HepG2 (cell line): ENCODE results near the gene ZNF341. TPM values are rescaled to one million over a fixed set of nuclear protein-coding genes. Genes with fewer than 3 reads are reported as not detected.

Experiments
- ARNTL ChIP-seq: sonication (generic); formaldehyde crosslinking; IDR thresholded peaks from 2 replicates; pipeline ENCODE4 v1.4.0; 2020; ENCODE audit warnings: mild to moderate bottlenecking, missing genetic modification reagents
- FOXK1 ChIP-seq: sonication (generic); formaldehyde crosslinking; IDR thresholded peaks from 2 replicates; pipeline ENCODE4 v1.4.0; 2020; ENCODE audit warnings: low read depth, missing genetic modification reagents, borderline replicate concordance
- MAX ChIP-seq: IDR thresholded peaks from 2 replicates; pipeline ENCODE4 v1.6.1; 2012; ENCODE audit warnings: inconsistent platforms
- PAWR ChIP-seq: sonication (generic); formaldehyde crosslinking; IDR thresholded peaks from 2 replicates; pipeline ENCODE4 v1.4.0; 2020; ENCODE audit warnings: missing genetic modification reagents, mild to moderate bottlenecking, borderline replicate concordance
- PPARG ChIP-seq: conservative IDR thresholded peaks from 2 replicates; pipeline ENCODE4 v1.6.1; 2016; ENCODE audit warnings: missing biosample characterization, missing genetic modification reagents
- PREB ChIP-seq: sonication (generic); formaldehyde crosslinking; IDR thresholded peaks from 2 replicates; pipeline ENCODE4 v1.4.0; 2020; ENCODE audit warnings: missing genetic modification reagents
- REST ChIP-seq, 2 experiments: IDR thresholded peaks; 2 replicates each; pipeline ENCODE4 v1.6.1; 2011 to 2012; ENCODE audit warnings: low read length in 2 of 2, borderline replicate concordance in 1 of 2, low read depth in 1 of 2, mild to moderate bottlenecking in 1 of 2, moderate library complexity in 1 of 2
- SMARCC2 ChIP-seq: fragments of 450-650 bp; IDR thresholded peaks from 2 replicates; pipeline ENCODE4 v1.6.1; 2017; ENCODE audit warnings: antibody characterized with exemption, mild to moderate bottlenecking
- ZBTB2 ChIP-seq: sonication (generic); formaldehyde crosslinking; IDR thresholded peaks from 2 replicates; pipeline ENCODE4 v1.8.0; 2022; ENCODE audit warnings: low read depth, missing genetic modification reagents
- ZNF18 ChIP-seq: sonication (generic); formaldehyde crosslinking; IDR thresholded peaks from 2 replicates; pipeline ENCODE4 v1.8.0; 2022; ENCODE audit warnings: mild to moderate bottlenecking, missing genetic modification reagents; ENCODE audit not compliant: insufficient replicate concordance
- ZNF7 ChIP-seq: IDR thresholded peaks from 2 replicates; pipeline ENCODE4 v1.6.1; 2016; ENCODE audit warnings: missing biosample characterization, missing genetic modification reagents
- polyA plus RNA-seq, 8 experiments: library from polyadenylated mRNA; depleted of rRNA in 3 of 8; stranded (reverse) in 7 of 8; unstranded in 1 of 8; fragments of >200 nt; fragmentation: Illumina TruSeq in 4 of 8; extraction: Trizol in 4 of 8; gene quantifications; 2 replicates each; pipeline versions ENCODE4 v1.2.1 to v1.2.3, GENCODE V29; 2011 to 2016; ENCODE audit warnings: low read depth in 4 of 8, missing spikeins in 1 of 8, mixed read lengths in 1 of 8; ENCODE audit not compliant: insufficient read depth in 1 of 8
- total RNA-seq, 5 experiments: library from RNA; depleted of rRNA; stranded (reverse); fragments of >200 nt; fragmentation: Illumina TruSeq; extraction: Trizol; gene quantifications; 2 replicates each; pipeline ENCODE4 v1.2.3, GENCODE V29; 2016; ENCODE audit warnings: low read depth in 1 of 5

Gene ZNF341
- total and polyA plus RNA-seq, 2 of the 13 experiments (the other 11 are each of a cell fraction or from before 2014, with no cell fraction given), result 1.1 to 2.2 TPM

- no peak for TF ChIP-seq FOXK1 (CRISPR knock-in tag)
- TF ChIP-seq PPARG (CRISPR knock-in tag), result 0 out of 2 replicates have a peak, but pooled peaks have one; percentile 23
- no peak for TF ChIP-seq PREB
- TF ChIP-seq ARNTL (CRISPR knock-in tag), result no peak
- TF ChIP-seq SMARCC2, result no peak
- no peak for TF ChIP-seq ZBTB2 (CRISPR knock-in tag)
- TF ChIP-seq PAWR, result no peak
- TF ChIP-seq ZNF18, result no peak
- TF ChIP-seq ZNF7 (CRISPR knock-in tag), result no peak
- TF ChIP-seq MAX, result no peak
- TF ChIP-seq REST (IDR thresholded peaks at IDR 0.05; ENCODE audit: borderline replicate concordance in 1 of 2, low read depth in 1 of 2, low read length in 2 of 2), result no peak
These were observed 22.4 kb upstream of the ZNF341 start (continued) for GRCh38 chr20:33709398-33709797.
